ENCODE measurements around the gene PSMD5. TPM values are rescaled to one million over a fixed set of nuclear protein-coding genes. Genes with fewer than 3 reads are reported as not detected.

The PSMD5 gene
- total and polyA plus RNA-seq, 2 of the 4 experiments (the other 2 are of a cell fraction) = 25.6 to 26.1 TPM

GRCh38 chr9:120886490-120886967, 43.8 kb upstream of the PSMD5 start:
- ATAC-seq (ENCODE audit: low read depth) (peak; percentile 90), DNase-seq (peak; percentile 78)
- dilution Hi-C loops (cut with HindIII; ENCODE audit: low sequenced_read_pairs, unreplicated experiment) (no loop called here), in situ Hi-C loops (cut with MboI; ENCODE audit: low sequenced_read_pairs) (no loop called here), intact Hi-C loops (cut with micrococcal nuclease) (no loop called here)
- Histone ChIP-seq H3K27me3 (ENCODE audit: control insufficient read depth, insufficient read depth, low read length) (peaks cover 2% of the 10 kb centered on the region), H3K9me1 (ENCODE audit: insufficient read depth, low read length) (peaks cover 3% of the 10 kb centered on the region; the same call in 1 of the 2 replicates), H4K5ac (ENCODE audit: low read depth, low read length) (no peak overlapping the region), H2BK5ac (ENCODE audit: low read depth, low read length, poor library complexity, severe bottlenecking) (no peak overlapping the region), H3K4me3 (ENCODE audit: insufficient read depth, low read depth, low read length) (no peak overlapping the region), H4K8ac (ENCODE audit: low read depth in 2 of 2, low read length in 2 of 2) (no peak overlapping the region), H3K18ac (ENCODE audit: low read depth, low read length) (no peak overlapping the region), H2AK9ac (replicated peaks; ENCODE audit: low read depth, low read length, poor library complexity) (peak overlapping the region; percentile 5), H3K14ac (replicated peaks; ENCODE audit: low read depth, low read length) (no peak overlapping the region), H3K36me3 (ENCODE audit: control insufficient read depth, insufficient read depth, low read length) (no peaks in the 10 kb centered on the region), H3K4ac (ENCODE audit: low read depth, low read length) (no peak overlapping the region), H2AK5ac (ENCODE audit: low read depth, low read length) (no peak overlapping the region), H4K20me1 (ENCODE audit: insufficient read depth, low read length) (no peaks in the 10 kb centered on the region), H4K91ac (ENCODE audit: insufficient read depth, low read depth, low read length) (no peak overlapping the region), H3K4me2 (ENCODE audit: low read depth, low read length) (no peak overlapping the region), H3K9me3 (ENCODE audit: control insufficient read depth, insufficient read depth, low read length) (no peaks in the 10 kb centered on the region), H3K27ac (ENCODE audit: insufficient read depth, low read length) (no peak overlapping the region), H2BK20ac (ENCODE audit: low read depth, low read length) (no peak overlapping the region), H2AFZ (replicated peaks; ENCODE audit: low read length, poor library complexity) (no peak overlapping the region), H2BK15ac (ENCODE audit: low read depth, low read length) (no peak overlapping the region), H3K79me1 (ENCODE audit: low read depth in 1 of 2, low read length in 2 of 2) (no peaks in the 10 kb centered on the region), H3K56ac (ENCODE audit: extremely low read depth, insufficient read depth, low read length) (no peak overlapping the region), H3K9ac (ENCODE audit: low read depth, low read length) (no peak overlapping the region), H2BK120ac (ENCODE audit: low read depth, low read length) (no peak overlapping the region), H3K23ac (ENCODE audit: low read depth, low read length) (no peak overlapping the region), H3K4me1 (ENCODE audit: control insufficient read depth, insufficient read depth, low read length) (peaks cover 4% of the 10 kb centered on the region; the same call in 1 of the 2 replicates)
- 0% methylated on average over 2 of the region's 8 CpGs; no CpG with 5 or more reads in 1 of the 2 experiments for WGBS, 2 experiments (ENCODE audit: extremely low coverage in 2 of 2, insufficient read length in 1 of 2)
- CTCF ChIA-PET = interaction anchor here (1.4 kb wide), 1 partner anchor 30 kb away, joined by 5 read pairs; no protein-coding TSS in a partner anchor
- BruUV-seq (replicated peaks) = no TSS peak
- POLR2A ChIA-PET (ENCODE audit: unreplicated experiment) = no interaction called here
- peak; percentile 43 for TF ChIP-seq RCOR1 (IDR thresholded peaks at IDR 0.05; ENCODE audit: insufficient replicate concordance, low read length)
- no peak for TF ChIP-seq CHD1 (IDR thresholded peaks at IDR 0.05; ENCODE audit: low read depth, low read length)

Data from IMR-90 (cell line).